GM18867 (cell line): ENCODE measurements around the gene TMEM198.

Experiments
- ATAC-seq: cut with Tn5 transposase; IDR thresholded peaks from one replicate; pipeline ENCODE4 v1.9.1; 2021; ENCODE audit warnings: mild to moderate bottlenecking, moderate library complexity; ENCODE audit not compliant: unreplicated experiment

TMEM198 gene

GRCh38 chr2:219542931-219543595 lies 765 bp upstream of the TMEM198 start:
- ATAC-seq, result peak; percentile 38

- ATAC-seq, result no peak
Measured at GRCh38 chr2:219544567-219544966, 739 bp downstream of the TMEM198 start.

GRCh38 chr2:219545295-219545942 lies 1.6 kb downstream of the TMEM198 start:
- ATAC-seq, result no peak

GRCh38 chr2:219545943-219546352 lies 2.1 kb downstream of the TMEM198 start:
- ATAC-seq, result no peak

GRCh38 chr2:219547621-219548020 lies 3.8 kb downstream of the TMEM198 start:
- no peak for ATAC-seq

GRCh38 chr2:219548990-219549389 lies 5.2 kb downstream of the TMEM198 start:
- no peak for ATAC-seq

- no peak for ATAC-seq
Measured at GRCh38 chr2:219549619-219550018, 5.8 kb downstream of the TMEM198 start.

GRCh38 chr2:219551441-219552381 lies 7.9 kb downstream of the TMEM198 start:
- ATAC-seq, result peak; percentile 17

- ATAC-seq, result peak; percentile 83
Measured at GRCh38 chr2:219552382-219553167, 8.7 kb downstream of the TMEM198 start.

- ATAC-seq, result no peak
Measured at GRCh38 chr2:219553168-219553417, 9.3 kb downstream of the TMEM198 start.

- no peak for ATAC-seq
Measured at GRCh38 chr2:219553463-219553963, 9.7 kb downstream of the TMEM198 start.

GRCh38 chr2:219554350-219554749 lies 10.5 kb downstream of the TMEM198 start:
- ATAC-seq, result no peak

- ATAC-seq, result no peak
Measured at GRCh38 chr2:219555956-219556355, 12.1 kb downstream of the TMEM198 start.

- ATAC-seq, result no peak
Measured at GRCh38 chr2:219556413-219556812, 12.6 kb downstream of the TMEM198 start.

GRCh38 chr2:219557320-219557719 lies 13.5 kb downstream of the TMEM198 start:
- ATAC-seq, result no peak

- ATAC-seq, result no peak
Measured at GRCh38 chr2:219557791-219558785, 14.3 kb downstream of the TMEM198 start.

GRCh38 chr2:219559156-219559915 lies 15.5 kb downstream of the TMEM198 start:
- no peak for ATAC-seq

GRCh38 chr2:219560037-219560892 lies 16.4 kb downstream of the TMEM198 start:
- peak; percentile 52 for ATAC-seq
